GM18873 (cell line): ENCODE measurements around the gene MRPS10.
"Not testable (repeated sequence)": the region's sequence is repeated elsewhere in the genome, so short reads cannot be mapped to it uniquely, and the experiment has no call there.

Experiments used
- ATAC-seq: cut with Tn5 transposase; IDR thresholded peaks from one replicate; pipeline ENCODE4 v1.9.1; 2021; ENCODE audit warnings: mild to moderate bottlenecking, moderate library complexity, moderate number of reproducible peaks; ENCODE audit not compliant: unreplicated experiment, low FRiP score

The MRPS10 gene

GRCh38 chr6:42182101-42182500 is 35.6 kb downstream of the MRPS10 start:
- ATAC-seq = no peak

GRCh38 chr6:42179945-42180313 is 37.7 kb downstream of the MRPS10 start:
- no peak for ATAC-seq

GRCh38 chr6:42179261-42179944 is 38.3 kb downstream of the MRPS10 start:
- no peak for ATAC-seq

- ATAC-seq = no peak
These were observed 39.9 kb downstream of the MRPS10 start for GRCh38 chr6:42177514-42178364.

- ATAC-seq = no peak
These were observed 40.7 kb downstream of the MRPS10 start for GRCh38 chr6:42176981-42177380.

GRCh38 chr6:42175860-42176259 is 41.8 kb downstream of the MRPS10 start:
- ATAC-seq = no peak

GRCh38 chr6:42173101-42173500 is 44.6 kb downstream of the MRPS10 start, which contains the start of gene GUCA1A:
TSS of gene GUCA1A (plus strand) at chr6:42173364. CDS start at chr6:42173614, 250 bp downstream.
- ATAC-seq = no peak

- ATAC-seq = no peak
These were observed 45.7 kb downstream of the MRPS10 start for GRCh38 chr6:42171813-42172581.

GRCh38 chr6:42169780-42170179 is 47.9 kb downstream of the MRPS10 start:
- ATAC-seq = not testable (repeated sequence)

- no peak for ATAC-seq
These were observed 49.0 kb downstream of the MRPS10 start for GRCh38 chr6:42168650-42169049.

- ATAC-seq = no peak
These were observed 51.1 kb downstream of the MRPS10 start for GRCh38 chr6:42166444-42167141.

- ATAC-seq = no peak
These were observed 52.6 kb downstream of the MRPS10 start for GRCh38 chr6:42165016-42165415.

- ATAC-seq = no peak
These were observed 53.7 kb downstream of the MRPS10 start for GRCh38 chr6:42163981-42164380.

- ATAC-seq = no peak
These were observed 54.8 kb downstream of the MRPS10 start for GRCh38 chr6:42162812-42163211.

- no peak for ATAC-seq
These were observed 55.3 kb downstream of the MRPS10 start for GRCh38 chr6:42162384-42162783.

- ATAC-seq = no peak
These were observed 58.1 kb downstream of the MRPS10 start for GRCh38 chr6:42159431-42160024.

- ATAC-seq = no peak
These were observed 59.0 kb downstream of the MRPS10 start for GRCh38 chr6:42158631-42159030.

GRCh38 chr6:42158011-42158410 is 59.6 kb downstream of the MRPS10 start:
- no peak for ATAC-seq
